PC-9 (cell line): ENCODE results near the gene TEKTIP1. TPM values are rescaled to one million over a fixed set of nuclear protein-coding genes. Genes with fewer than 3 reads are reported as not detected.

Experiments used
- BruUV-seq: library from RNA; stranded (reverse); fragments of 400-500 nt; replicated peaks from 2 replicates; lab custom pipeline; 2021; lab: Mats Ljungman, UMichigan
- CTCF ChIA-PET: fragments of 300-600 bp; sonication (Branson Sonifier 250); formaldehyde crosslinking; loops from one replicate; lab custom pipeline; 2022; ENCODE audit warnings: antibody characterized with exemption; lab: Charles Lee
- POLR2A ChIA-PET: fragments of 300-600 bp; sonication (Branson Sonifier 250); formaldehyde crosslinking; loops from one replicate; lab custom pipeline; 2022; ENCODE audit warnings: antibody characterized with exemption; ENCODE audit not compliant: unreplicated experiment; lab: Charles Lee
- DNase-seq, 2 experiments: peaks; one replicate each; pipeline versions ENCODE4 v3.0.0 to v3.0.0-alpha.2; 2015 to 2022; ENCODE audit warnings: mixed read lengths in 1 of 2
- H2AFZ ChIP-seq: fragments of 200-600 bp; sonication (generic); 2 replicates; pipeline ENCODE4 v1.8.1; 2017; ENCODE audit warnings: antibody characterized with exemption
- H3F3A ChIP-seq: fragments of 200-600 bp; sonication (generic); 2 replicates; pipeline ENCODE4 v1.8.1; 2017; ENCODE audit warnings: antibody characterized with exemption, mild to moderate bottlenecking, low read depth; ENCODE audit not compliant: insufficient read depth
- H3K27ac ChIP-seq: fragments of 200-600 bp; sonication (generic); 2 replicates; pipeline ENCODE4 v1.6.1; 2016; ENCODE audit warnings: mixed run types
- H3K27me3 ChIP-seq: fragments of 200-600 bp; sonication (generic); 2 replicates; pipeline ENCODE4 v1.6.1; 2016; ENCODE audit warnings: low read depth, mixed run types; ENCODE audit not compliant: insufficient read depth
- H3K36me3 ChIP-seq: fragments of 200-600 bp; sonication (generic); 2 replicates; pipeline ENCODE4 v1.6.1; 2016; ENCODE audit warnings: low read depth, mixed run types
- H3K4me1 ChIP-seq: fragments of 200-600 bp; sonication (generic); replicated peaks from 2 replicates; pipeline ENCODE4 v1.6.1; 2016; ENCODE audit warnings: mixed run types; ENCODE audit not compliant: insufficient read depth
- H3K4me2 ChIP-seq: fragments of 200-600 bp; sonication (generic); 2 replicates; pipeline ENCODE4 v1.6.1; 2017; ENCODE audit warnings: mixed run types
- H3K4me3 ChIP-seq: fragments of 200-600 bp; sonication (generic); 2 replicates; pipeline ENCODE4 v1.6.1; 2016; ENCODE audit warnings: mixed run types
- H3K79me2 ChIP-seq: fragments of 200-600 bp; sonication (generic); 2 replicates; pipeline ENCODE4 v1.6.1; 2017; ENCODE audit warnings: low read depth, mixed run types
- H3K9me2 ChIP-seq: fragments of 200-600 bp; sonication (generic); 2 replicates; pipeline ENCODE4 v1.8.1; 2017; ENCODE audit warnings: mild to moderate bottlenecking; ENCODE audit not compliant: insufficient read depth
- H3K9me3 ChIP-seq: fragments of 200-600 bp; sonication (generic); 2 replicates; pipeline ENCODE4 v1.8.1; 2016; ENCODE audit warnings: low read depth; ENCODE audit not compliant: insufficient read depth
- H4K20me1 ChIP-seq: fragments of 200-600 bp; sonication (generic); 2 replicates; pipeline ENCODE4 v1.8.1; 2017; ENCODE audit not compliant: insufficient read depth
- CTCF ChIP-seq: fragments of 200-600 bp; sonication (generic); conservative IDR thresholded peaks from 2 replicates; pipeline ENCODE4 v1.6.1; 2017; ENCODE audit warnings: mixed run types, antibody characterized with exemption, mild to moderate bottlenecking, moderate library complexity
- EZH2 ChIP-seq: fragments of 200-600 bp; sonication (generic); IDR thresholded peaks from 2 replicates; pipeline ENCODE4 v1.8.0; 2017; ENCODE audit warnings: antibody characterized with exemption, low read depth
- intact Hi-C: fragments of 100-400 bp; cut with micrococcal nuclease; formaldehyde crosslinking; loops from one replicate; pipeline ENCODE4 v1.10.0; 2022; ENCODE audit not compliant: unreplicated experiment
- total RNA-seq: library from RNA; stranded (reverse); gene quantifications from 2 replicates; pipeline ENCODE4 v1.2.3, GENCODE V29; 2021

Gene TEKTIP1
- total RNA-seq, 1 experiment from 2014 or later, result 4.9 TPM

- Histone ChIP-seq H3K27ac (no peak overlapping the region), H3K36me3 (no peaks in the 10 kb centered on the region), H2AFZ (no peak overlapping the region), H3F3A (no peaks in the 10 kb centered on the region), H3K79me2 (no peaks in the 10 kb centered on the region), H3K4me2 (no peak overlapping the region), H3K4me1 (no peaks in the 10 kb centered on the region), H3K9me2 (no peaks in the 10 kb centered on the region), H4K20me1 (no peaks in the 10 kb centered on the region; the same call in 1 of the 2 replicates), H3K4me3 (no peak overlapping the region), H3K27me3 (no peaks in the 10 kb centered on the region), H3K9me3 (no peaks in the 10 kb centered on the region)
- BruUV-seq, result no TSS peak
- POLR2A ChIA-PET, result no interaction called here
- TF ChIP-seq EZH2, result no peak
- no peak for TF ChIP-seq CTCF
- intact Hi-C loops, result no loop called here
- CTCF ChIA-PET, result no interaction called here
- no peak for DNase-seq
Measured at GRCh38 chr19:3535563-3535965, 3.4 kb upstream of the TEKTIP1 start.

- Histone ChIP-seq H3K9me2 (no peaks in the 10 kb centered on the region), H3K27ac (no peak overlapping the region), H3K9me3 (no peaks in the 10 kb centered on the region), H3K36me3 (no peaks in the 10 kb centered on the region), H3K79me2 (no peaks in the 10 kb centered on the region), H3F3A (no peaks in the 10 kb centered on the region), H4K20me1 (no peaks in the 10 kb centered on the region; the same call in 1 of the 2 replicates), H3K4me1 (no peaks in the 10 kb centered on the region), H3K4me3 (no peak overlapping the region), H2AFZ (no peak overlapping the region), H3K27me3 (no peaks in the 10 kb centered on the region), H3K4me2 (no peak overlapping the region)
- BruUV-seq, result no TSS peak
- CTCF ChIA-PET, result no interaction called here
- POLR2A ChIA-PET, result no interaction called here
- TF ChIP-seq CTCF, result no peak
- TF ChIP-seq EZH2, result no peak
- no peak for DNase-seq
- intact Hi-C loops, result no loop called here
Measured at GRCh38 chr19:3535981-3536380, 3.0 kb upstream of the TEKTIP1 start.

- Histone ChIP-seq H3K36me3 (no peaks in the 10 kb centered on the region), H3F3A (no peaks in the 10 kb centered on the region)
Measured at GRCh38 chr19:3536429-3537100, 2.4 kb upstream of the TEKTIP1 start.

More at GRCh38 chr19:3536429-3537100, 2.4 kb upstream of the TEKTIP1 start:
- no TSS peak for BruUV-seq
- Histone ChIP-seq H3K9me2 (no peaks in the 10 kb centered on the region), H3K9me3 (no peaks in the 10 kb centered on the region), H3K27ac (no peak overlapping the region), H2AFZ (no peak overlapping the region), H3K79me2 (no peaks in the 10 kb centered on the region), H3K4me1 (no peaks in the 10 kb centered on the region), H3K4me2 (no peak overlapping the region), H3K4me3 (no peak overlapping the region), H4K20me1 (no peaks in the 10 kb centered on the region; the same call in 1 of the 2 replicates), H3K27me3 (no peaks in the 10 kb centered on the region)
- ChIA-PET CTCF (no interaction called here), POLR2A (no interaction called here)
- DNase-seq, result no peak
- TF ChIP-seq EZH2, result no peak
- no peak for TF ChIP-seq CTCF
- intact Hi-C loops, result no loop called here
